ENCODE measurements around the gene ADAMTS17. TPM values are rescaled to one million over a fixed set of nuclear protein-coding genes. Genes with fewer than 3 reads are reported as not detected.

The ADAMTS17 gene
- total and polyA plus RNA-seq, 8 donors, result 0.31 to 14.3 (median 6.3) TPM

GRCh38 chr15:100254285-100254684, 87.5 kb downstream of the ADAMTS17 start:
- H3K36me3 ChIP-seq, result peaks cover 0 to 9% (median under 1%) of the 10 kb centered on the region in 4 donors
- no peaks in the 10 kb centered on the region for H3K27me3 ChIP-seq
- TF ChIP-seq EP300 (IDR thresholded peaks at IDR 0.05), result no peak
- TF ChIP-seq POLR2A (IDR thresholded peaks at IDR 0.05), result no peak
- TF ChIP-seq POLR2AphosphoS5 (IDR thresholded peaks at IDR 0.05), result no peak
- no peaks in the 10 kb centered on the region for H3K9me3 ChIP-seq
- intact Hi-C loops (cut with DNase I; ENCODE audit: low total_unique reads), result no loop called here
- DNase-seq, result no peak
- no peak overlapping the region for H3K27ac ChIP-seq
- WGBS, 5 donors, result 61 to 84% (median 69%) methylated on average over 5 of the region's 5 CpGs
- no peaks in the 10 kb centered on the region for H3K4me1 ChIP-seq
- no peak overlapping the region for H3K4me3 ChIP-seq

DNA sequence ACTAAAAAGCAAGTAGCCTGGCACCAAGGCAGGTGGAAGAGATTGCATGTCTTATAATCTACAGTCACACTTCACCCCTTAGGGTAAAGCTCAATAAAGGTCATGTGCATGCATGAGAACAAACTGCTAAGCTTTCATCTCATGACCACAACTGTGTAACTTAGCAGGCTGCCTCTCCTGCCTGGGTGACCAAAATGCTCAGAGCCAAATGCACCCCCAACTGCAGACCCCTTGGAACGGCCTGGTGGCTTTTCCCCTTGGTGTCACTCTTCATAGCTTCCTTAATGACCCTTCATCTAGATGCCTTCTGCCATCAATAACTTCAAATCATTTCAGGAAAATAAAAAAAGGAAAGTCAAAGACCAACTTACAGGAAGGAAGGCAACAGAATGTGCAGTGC, 88.1 kb downstream of the ADAMTS17 start:
- Histone ChIP-seq H3K4me3 (no peak overlapping the region), H3K9me3 (no peaks in the 10 kb centered on the region), H3K4me1 (no peaks in the 10 kb centered on the region), H3K27ac (no peak overlapping the region), H3K27me3 (no peaks in the 10 kb centered on the region), H3K36me3 (peaks cover 0 to 7% (median 0%) of the 10 kb centered on the region in 4 donors)
- no peak for DNase-seq
- intact Hi-C loops (cut with DNase I; ENCODE audit: low total_unique reads), result no loop called here
- 58 to 80% (median 67%) methylated on average over 1 of the region's 1 CpG for WGBS, 5 donors
- TF ChIP-seq POLR2A (IDR thresholded peaks at IDR 0.05), result no peak
- no peak for TF ChIP-seq EP300 (IDR thresholded peaks at IDR 0.05)
- no peak for TF ChIP-seq POLR2AphosphoS5 (IDR thresholded peaks at IDR 0.05)
- TF ChIP-seq, protein P1, sequence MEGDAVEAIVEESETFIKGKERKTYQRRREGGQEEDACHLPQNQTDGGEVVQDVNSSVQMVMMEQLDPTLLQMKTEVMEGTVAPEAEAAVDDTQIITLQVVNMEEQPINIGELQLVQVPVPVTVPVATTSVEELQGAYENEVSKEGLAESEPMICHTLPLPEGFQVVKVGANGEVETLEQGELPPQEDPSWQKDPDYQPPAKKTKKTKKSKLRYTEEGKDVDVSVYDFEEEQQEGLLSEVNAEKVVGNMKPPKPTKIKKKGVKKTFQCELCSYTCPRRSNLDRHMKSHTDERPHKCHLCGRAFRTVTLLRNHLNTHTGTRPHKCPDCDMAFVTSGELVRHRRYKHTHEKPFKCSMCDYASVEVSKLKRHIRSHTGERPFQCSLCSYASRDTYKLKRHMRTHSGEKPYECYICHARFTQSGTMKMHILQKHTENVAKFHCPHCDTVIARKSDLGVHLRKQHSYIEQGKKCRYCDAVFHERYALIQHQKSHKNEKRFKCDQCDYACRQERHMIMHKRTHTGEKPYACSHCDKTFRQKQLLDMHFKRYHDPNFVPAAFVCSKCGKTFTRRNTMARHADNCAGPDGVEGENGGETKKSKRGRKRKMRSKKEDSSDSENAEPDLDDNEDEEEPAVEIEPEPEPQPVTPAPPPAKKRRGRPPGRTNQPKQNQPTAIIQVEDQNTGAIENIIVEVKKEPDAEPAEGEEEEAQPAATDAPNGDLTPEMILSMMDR (IDR thresholded peaks at IDR 0.05), result no peak

DNA sequence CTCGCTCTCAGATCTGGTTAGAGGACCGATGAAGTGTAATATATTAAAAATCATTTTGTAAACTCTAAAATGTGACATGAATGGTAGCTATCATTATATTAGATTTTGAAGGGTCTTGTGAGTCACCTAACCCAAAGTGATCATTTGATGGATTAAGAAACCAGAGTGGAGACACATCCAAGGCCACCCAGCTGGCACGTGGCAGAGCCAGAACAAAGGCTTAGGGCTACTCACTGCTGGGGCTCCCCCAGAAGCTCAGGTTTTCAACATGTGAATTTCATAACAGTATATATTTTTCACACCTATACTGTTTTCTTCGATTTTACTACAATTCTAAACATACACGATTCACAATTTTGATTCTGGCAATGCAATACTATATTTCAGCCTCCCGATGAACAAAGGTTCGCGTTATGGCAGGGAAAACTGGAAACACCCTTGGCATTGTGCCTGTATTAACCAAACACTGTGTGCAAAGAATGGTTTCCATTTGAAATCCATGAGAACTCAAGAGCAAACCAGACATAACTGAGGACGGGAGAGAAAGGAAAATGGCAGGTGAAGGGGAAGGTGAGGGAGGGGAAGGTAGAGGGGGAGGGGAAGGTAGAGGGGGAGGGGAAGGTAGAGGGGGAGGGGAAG, 88.9 kb downstream of the ADAMTS17 start:
- no peak for DNase-seq
- Histone ChIP-seq H3K4me3 (no peak overlapping the region), H3K36me3 (peaks cover 0 to 7% (median 0%) of the 10 kb centered on the region in 4 donors), H3K4me1 (no peaks in the 10 kb centered on the region), H3K27me3 (no peaks in the 10 kb centered on the region), H3K27ac (no peak overlapping the region), H3K9me3 (no peaks in the 10 kb centered on the region)
- 62 to 79% (median 68%) methylated on average over 9 of the region's 9 CpGs for WGBS, 5 donors
- TF ChIP-seq POLR2AphosphoS5 (IDR thresholded peaks at IDR 0.05), result no peak
- no peak for TF ChIP-seq EP300 (IDR thresholded peaks at IDR 0.05)
- TF ChIP-seq POLR2A (IDR thresholded peaks at IDR 0.05), result no peak
- TF ChIP-seq, protein P1 (IDR thresholded peaks at IDR 0.05), result no peak
- intact Hi-C loops (cut with DNase I; ENCODE audit: low total_unique reads), result no loop called here

DNA sequence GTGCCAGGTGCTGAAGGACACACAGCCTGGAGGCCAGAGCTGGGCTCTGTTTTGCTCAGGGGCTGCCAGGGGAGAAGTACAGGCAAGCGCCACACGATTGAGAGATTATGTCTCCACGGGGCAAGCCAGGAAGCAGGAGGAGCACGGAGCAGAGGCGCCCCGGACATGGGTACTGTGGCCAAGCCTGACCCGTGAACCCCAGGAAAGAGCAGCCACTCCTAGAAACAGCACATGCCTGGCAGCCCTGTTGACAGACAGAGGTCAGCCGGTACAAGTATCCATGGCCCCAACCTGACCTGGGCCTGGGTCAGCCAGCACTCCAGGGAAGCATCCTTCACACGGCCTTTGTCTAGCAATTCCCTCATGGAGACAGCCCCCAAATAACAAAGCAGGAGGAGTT, 89.4 kb downstream of the ADAMTS17 start:
- 89 to 97% (median 93%) methylated on average over 9 of the region's 9 CpGs for WGBS, 5 donors
- H3K4me3 ChIP-seq, result no peak overlapping the region
- TF ChIP-seq, protein P1 (IDR thresholded peaks at IDR 0.05), result no peak
- TF ChIP-seq POLR2AphosphoS5 (IDR thresholded peaks at IDR 0.05) (no peak), EP300 (IDR thresholded peaks at IDR 0.05) (no peak), POLR2A (IDR thresholded peaks at IDR 0.05) (no peak)
- intact Hi-C loops (cut with DNase I; ENCODE audit: low total_unique reads), result no loop called here
- no peaks in the 10 kb centered on the region for H3K27me3 ChIP-seq
- H3K9me3 ChIP-seq, result no peaks in the 10 kb centered on the region
- H3K36me3 ChIP-seq, result peaks cover 0 to 7% (median 0%) of the 10 kb centered on the region in 4 donors
- H3K27ac ChIP-seq, result no peak overlapping the region
- peak in 1 of 2 donors; percentile 14 for DNase-seq
- no peaks in the 10 kb centered on the region for H3K4me1 ChIP-seq

DNA sequence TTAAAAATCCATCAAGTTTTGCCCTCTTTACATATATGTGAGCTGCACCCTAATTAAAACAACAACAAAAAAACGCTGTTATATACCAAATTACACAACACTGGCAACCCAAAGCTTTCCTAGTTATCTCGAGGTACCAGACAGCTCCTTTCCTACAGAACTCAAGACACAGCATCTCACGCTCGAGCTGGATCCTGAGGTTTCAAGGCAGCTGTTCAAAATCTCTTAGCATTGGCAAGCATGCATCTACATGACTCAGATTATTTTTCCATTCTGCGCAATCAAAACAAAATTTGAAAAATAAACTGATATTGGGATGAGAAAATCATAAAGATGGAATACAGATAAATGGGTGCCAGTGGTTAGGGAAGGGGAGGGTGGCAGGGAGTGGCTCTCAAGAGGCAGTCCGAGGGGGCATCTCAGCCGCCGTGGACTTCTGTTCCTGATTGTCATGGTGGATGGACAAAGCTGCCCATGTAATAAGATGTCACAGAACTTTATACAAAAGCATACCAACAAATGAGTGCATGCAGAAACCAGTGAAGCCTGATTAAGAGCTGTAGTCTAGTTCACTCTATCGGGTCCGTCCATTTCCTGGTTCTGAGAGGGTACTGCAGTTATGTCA, 91.5 kb downstream of the ADAMTS17 start:
- H3K27me3 ChIP-seq, result no peaks in the 10 kb centered on the region
- TF ChIP-seq POLR2A (IDR thresholded peaks at IDR 0.05), result no peak
- no peak for TF ChIP-seq POLR2AphosphoS5 (IDR thresholded peaks at IDR 0.05)
- TF ChIP-seq, protein P1 (IDR thresholded peaks at IDR 0.05), result no peak
- TF ChIP-seq EP300 (IDR thresholded peaks at IDR 0.05), result no peak
- peak; percentile 13 to 49 for DNase-seq
- WGBS, 5 donors, result 72 to 84% (median 82%) methylated on average over 10 of the region's 10 CpGs
- intact Hi-C loops (cut with DNase I; ENCODE audit: low total_unique reads), result no loop called here
- no peak overlapping the region for H3K4me3 ChIP-seq
- no peaks in the 10 kb centered on the region for H3K9me3 ChIP-seq
- no peaks in the 10 kb centered on the region for H3K4me1 ChIP-seq
- H3K27ac ChIP-seq, result no peak overlapping the region
- H3K36me3 ChIP-seq, result no peaks in the 10 kb centered on the region
